Tibial nerve (tissue), 4 donors: ENCODE measurements around the gene TXN. TPM values are rescaled to one million over a fixed set of nuclear protein-coding genes. Genes with fewer than 3 reads are reported as not detected.

Experiments
- DNase-seq, 2 donors: peaks; one replicate each; pipeline ENCODE4 v3.0.0-alpha.2; 2019; ENCODE audit warnings: low spot score in 2 of 2
- H3K27ac ChIP-seq, 4 donors: fragments of 200-600 bp; sonication (generic) in 3 of 4; one replicate each; pipeline ENCODE4 v1.5.1; 2017 to 2019; ENCODE audit warnings: mild to moderate bottlenecking in 1 of 4
- H3K27me3 ChIP-seq, 2 donors: fragments of 200-600 bp; sonication (generic) in 1 of 2; one replicate each; pipeline versions ENCODE4 v1.5.1 to v1.6.0; 2017 to 2019
- H3K36me3 ChIP-seq, 3 donors: fragments of 200-600 bp; sonication (generic); one replicate each; pipeline ENCODE4 v1.5.1; 2018 to 2019
- H3K4me1 ChIP-seq, 4 donors: fragments of 200-600 bp; sonication (generic) in 3 of 4; one replicate each; pipeline ENCODE4 v1.5.1; 2017 to 2019
- H3K4me3 ChIP-seq, 4 donors: fragments of 200-600 bp; sonication (generic) in 3 of 4; one replicate each; pipeline ENCODE4 v1.5.1; 2017 to 2019; ENCODE audit warnings: mild to moderate bottlenecking in 1 of 4, moderate library complexity in 1 of 4
- H3K9me3 ChIP-seq, 4 donors: fragments of 200-600 bp; sonication (generic) in 3 of 4; one replicate each; pipeline ENCODE4 v1.5.1; 2017 to 2019
- EP300 ChIP-seq, 2 donors: sonication (generic); formaldehyde crosslinking; IDR thresholded peaks; one replicate each; pipeline ENCODE4 v1.6.1; 2017; ENCODE audit warnings: antibody characterized with exemption in 2 of 2, mild to moderate bottlenecking in 1 of 2
- POLR2A ChIP-seq, 2 donors: fragments of 450-650 bp; IDR thresholded peaks; one replicate each; pipeline ENCODE4 v1.6.1; 2017; ENCODE audit warnings: antibody characterized with exemption in 2 of 2, mild to moderate bottlenecking in 2 of 2, moderate library complexity in 2 of 2
- WGBS, 2 donors: methylation state at CpG; one replicate each; pipeline ENCODE4 v1.1.5; 2018; 5-methylcytosine and 5-hydroxymethylcytosine counted together
- total RNA-seq, 4 donors: library from RNA; depleted of rRNA; stranded (reverse); fragments of >200 nt; gene quantifications; one replicate each; pipeline ENCODE4 v1.1.0, GENCODE V29; 2016
- TF ChIP-seq, protein P1 (sequence below), 5 experiments: fragments of 200-600 bp in 3 of 5; fragments of 450-650 bp in 2 of 5; sonication (generic) in 3 of 5; IDR thresholded peaks; one replicate each; pipeline ENCODE4 v1.5.1; 2016 to 2019; ENCODE audit warnings: antibody characterized with exemption in 5 of 5, mild to moderate bottlenecking in 3 of 5, moderate library complexity in 2 of 5

Gene TXN
- total RNA-seq, 4 donors from 2014 or later: 65.3 to 164 (median 151) TPM

DNA sequence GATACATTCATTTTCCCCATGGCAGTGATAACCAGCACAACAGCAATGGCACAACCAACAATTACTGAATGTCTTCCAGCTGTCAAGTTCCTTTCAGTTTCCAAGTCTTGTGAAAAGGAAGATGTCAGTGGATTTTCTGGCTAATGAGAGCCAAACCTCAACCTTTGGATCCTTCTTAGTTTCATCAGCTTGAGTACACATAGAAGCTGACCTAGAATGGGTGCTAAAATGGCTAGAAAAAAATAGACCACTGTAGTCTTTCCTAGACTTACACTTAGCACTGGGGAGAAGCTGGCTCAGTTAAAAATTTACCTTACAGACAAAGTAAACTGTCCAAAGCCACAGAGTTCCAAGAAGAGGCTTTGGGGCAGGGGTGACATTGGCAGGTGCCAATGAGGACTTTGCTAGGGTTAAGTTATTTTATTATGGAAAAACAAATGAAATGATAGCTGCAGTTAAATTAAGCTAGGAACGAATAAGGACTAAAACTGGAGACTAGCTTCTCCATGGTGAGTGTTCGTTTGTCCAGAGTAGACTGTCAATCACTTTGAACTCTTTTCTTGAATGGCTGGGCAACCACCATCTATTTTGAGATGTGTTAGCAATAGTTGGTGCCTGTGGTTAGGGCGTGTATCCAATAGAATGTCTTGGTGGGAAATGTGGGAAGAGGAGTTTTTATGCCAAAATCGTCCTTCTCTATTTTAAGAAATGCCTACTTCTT is 25.9 kb upstream of the TXN start:
- no peak for DNase-seq
- WGBS, 2 donors: 54 to 67% methylated on average over 4 of the region's 4 CpGs
- no peaks in the 10 kb centered on the region for H3K4me1 ChIP-seq
- H3K27ac ChIP-seq: no peak overlapping the region
- H3K36me3 ChIP-seq: no peaks in the 10 kb centered on the region
- no peaks in the 10 kb centered on the region for H3K9me3 ChIP-seq
- no peak overlapping the region for H3K4me3 ChIP-seq
- no peaks in the 10 kb centered on the region for H3K27me3 ChIP-seq
- no peak for TF ChIP-seq EP300 (IDR thresholded peaks at IDR 0.05)
- TF ChIP-seq, protein P1, sequence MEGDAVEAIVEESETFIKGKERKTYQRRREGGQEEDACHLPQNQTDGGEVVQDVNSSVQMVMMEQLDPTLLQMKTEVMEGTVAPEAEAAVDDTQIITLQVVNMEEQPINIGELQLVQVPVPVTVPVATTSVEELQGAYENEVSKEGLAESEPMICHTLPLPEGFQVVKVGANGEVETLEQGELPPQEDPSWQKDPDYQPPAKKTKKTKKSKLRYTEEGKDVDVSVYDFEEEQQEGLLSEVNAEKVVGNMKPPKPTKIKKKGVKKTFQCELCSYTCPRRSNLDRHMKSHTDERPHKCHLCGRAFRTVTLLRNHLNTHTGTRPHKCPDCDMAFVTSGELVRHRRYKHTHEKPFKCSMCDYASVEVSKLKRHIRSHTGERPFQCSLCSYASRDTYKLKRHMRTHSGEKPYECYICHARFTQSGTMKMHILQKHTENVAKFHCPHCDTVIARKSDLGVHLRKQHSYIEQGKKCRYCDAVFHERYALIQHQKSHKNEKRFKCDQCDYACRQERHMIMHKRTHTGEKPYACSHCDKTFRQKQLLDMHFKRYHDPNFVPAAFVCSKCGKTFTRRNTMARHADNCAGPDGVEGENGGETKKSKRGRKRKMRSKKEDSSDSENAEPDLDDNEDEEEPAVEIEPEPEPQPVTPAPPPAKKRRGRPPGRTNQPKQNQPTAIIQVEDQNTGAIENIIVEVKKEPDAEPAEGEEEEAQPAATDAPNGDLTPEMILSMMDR (IDR thresholded peaks at IDR 0.05): no peak
- TF ChIP-seq POLR2A (IDR thresholded peaks at IDR 0.05): no peak

DNA sequence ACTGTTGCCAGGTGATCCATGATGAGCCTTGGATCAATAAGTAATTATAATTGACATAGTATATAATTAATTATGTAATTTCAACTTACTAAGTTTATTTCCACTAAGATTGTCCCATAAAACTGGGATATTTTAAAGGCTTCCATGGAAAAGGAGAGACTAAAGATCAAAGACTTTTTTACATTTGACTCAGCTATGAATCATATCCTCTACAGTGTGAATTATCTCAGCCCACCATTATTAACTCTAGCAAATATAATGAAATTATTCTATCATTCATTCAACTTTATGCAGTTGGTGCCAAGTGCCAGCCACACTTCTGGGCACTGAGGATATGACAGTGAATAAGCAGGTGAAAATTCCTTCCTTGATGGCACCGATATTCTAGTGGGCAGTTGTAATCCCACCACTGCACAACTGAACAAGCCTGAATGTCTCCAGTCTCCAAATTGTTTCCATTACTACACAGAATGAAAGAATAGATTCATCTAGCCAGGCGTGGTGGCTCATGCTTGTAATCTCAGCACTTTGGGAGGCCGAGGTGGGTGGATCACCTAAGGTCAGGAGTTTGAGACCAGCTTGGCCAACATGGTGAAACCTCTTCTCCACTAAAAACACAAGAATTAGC is 21.9 kb upstream of the TXN start:
- DNase-seq: no peak
- TF ChIP-seq, protein P1 (IDR thresholded peaks at IDR 0.05): no peak
- no peak for TF ChIP-seq EP300 (IDR thresholded peaks at IDR 0.05)
- no peak for TF ChIP-seq POLR2A (IDR thresholded peaks at IDR 0.05)
- Histone ChIP-seq H3K9me3 (no peaks in the 10 kb centered on the region), H3K27ac (no peak overlapping the region), H3K36me3 (no peaks in the 10 kb centered on the region), H3K4me3 (no peak overlapping the region), H3K27me3 (no peaks in the 10 kb centered on the region), H3K4me1 (no peaks in the 10 kb centered on the region)
- WGBS, 2 donors: 59 to 70% methylated on average over 3 of the region's 3 CpGs

DNA sequence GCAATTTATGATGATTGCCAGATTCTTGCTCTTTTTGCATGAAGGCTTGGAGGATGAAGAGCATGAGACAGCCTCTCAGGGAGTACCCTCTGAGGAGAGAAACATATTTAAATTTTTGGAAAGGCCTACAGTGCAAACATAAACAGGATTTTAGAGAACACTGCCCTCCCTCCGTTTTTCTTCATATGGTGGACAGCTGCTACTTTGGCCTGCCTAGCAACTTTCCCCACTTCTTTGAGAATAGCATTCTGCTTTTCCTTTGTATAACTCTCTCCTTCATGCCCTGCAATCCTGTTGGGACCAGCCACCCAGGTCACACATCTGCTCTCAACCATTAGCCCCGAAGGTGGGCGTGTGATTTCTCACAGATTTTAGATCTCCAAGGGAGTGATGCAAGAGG is 20.5 kb upstream of the TXN start:
- Histone ChIP-seq H3K36me3 (no peaks in the 10 kb centered on the region), H3K9me3 (no peaks in the 10 kb centered on the region), H3K27me3 (no peaks in the 10 kb centered on the region), H3K4me1 (no peaks in the 10 kb centered on the region), H3K27ac (no peak overlapping the region), H3K4me3 (no peak overlapping the region)
- TF ChIP-seq EP300 (IDR thresholded peaks at IDR 0.05) (no peak), POLR2A (IDR thresholded peaks at IDR 0.05) (no peak)
- TF ChIP-seq, protein P1 (IDR thresholded peaks at IDR 0.05): no peak
- 50 to 68% methylated on average over 3 of the region's 3 CpGs for WGBS, 2 donors
- no peak for DNase-seq

DNA sequence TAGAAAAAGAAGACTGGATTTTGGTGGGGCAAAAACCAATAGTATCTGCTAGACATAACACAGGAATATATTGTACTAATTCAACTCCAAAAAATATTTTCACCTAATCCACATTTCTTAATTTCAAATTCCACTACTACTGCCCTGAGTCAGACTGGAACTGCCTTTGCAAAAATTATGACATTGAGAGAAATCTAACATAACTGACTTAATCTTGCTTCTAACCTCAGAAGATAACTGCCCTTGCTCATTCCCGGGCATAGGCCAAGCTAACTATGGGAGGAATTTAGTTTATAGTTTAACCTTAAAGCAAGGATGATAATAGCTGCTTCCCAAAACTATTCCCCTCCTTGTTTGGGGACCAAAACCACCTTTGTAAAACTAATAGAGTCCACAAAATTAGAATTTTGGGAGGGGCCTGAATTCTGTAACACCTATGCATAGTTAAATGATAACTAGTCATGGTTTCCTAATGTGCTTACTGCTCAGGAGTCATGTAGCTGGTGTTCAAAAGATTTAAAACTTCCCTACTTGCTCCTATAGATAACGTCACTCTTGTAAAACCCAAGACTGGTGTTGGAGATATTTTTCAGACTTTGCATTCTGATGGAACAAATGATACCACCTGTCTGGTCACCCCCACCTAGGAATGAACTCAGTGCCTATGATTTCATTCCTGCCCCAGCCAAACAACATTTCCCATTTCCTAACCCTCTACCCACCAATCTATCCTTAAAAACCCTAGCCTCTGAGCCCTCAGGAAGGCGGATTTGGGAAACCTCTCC is 14.1 kb upstream of the TXN start:
- H3K4me1 ChIP-seq: no peaks in the 10 kb centered on the region
- no peaks in the 10 kb centered on the region for H3K27me3 ChIP-seq
- 85 to 91% methylated on average over 3 of the region's 3 CpGs for WGBS, 2 donors
- no peak overlapping the region for H3K4me3 ChIP-seq
- TF ChIP-seq, protein P1 (IDR thresholded peaks at IDR 0.05): no peak
- TF ChIP-seq EP300 (IDR thresholded peaks at IDR 0.05) (no peak), POLR2A (IDR thresholded peaks at IDR 0.05) (no peak)
- DNase-seq: no peak
- H3K36me3 ChIP-seq: no peaks in the 10 kb centered on the region
- no peaks in the 10 kb centered on the region for H3K9me3 ChIP-seq
- no peak overlapping the region for H3K27ac ChIP-seq

DNA sequence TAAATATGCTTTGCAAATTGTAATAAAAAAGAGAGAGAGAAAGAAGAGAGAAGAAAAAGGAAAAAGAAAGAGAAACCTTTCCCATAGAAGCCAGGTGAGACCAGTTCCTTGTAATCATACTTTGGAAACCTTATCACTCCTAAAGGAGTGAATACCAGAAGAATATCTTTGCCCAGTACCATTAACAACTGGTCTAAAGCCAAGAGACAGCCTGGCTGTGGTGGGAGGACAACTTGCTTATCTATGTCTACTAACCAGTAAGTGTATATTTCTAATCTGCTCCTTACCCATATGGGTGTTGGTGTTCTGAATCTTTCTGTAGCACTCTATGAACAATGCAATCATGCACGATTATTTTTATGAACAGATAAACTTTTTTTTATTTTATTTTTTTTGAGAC is 10.5 kb upstream of the TXN start:
- no peaks in the 10 kb centered on the region for H3K9me3 ChIP-seq
- H3K4me3 ChIP-seq: no peak overlapping the region
- H3K27me3 ChIP-seq: no peaks in the 10 kb centered on the region
- no peak for DNase-seq
- H3K4me1 ChIP-seq: no peaks in the 10 kb centered on the region
- TF ChIP-seq, protein P1 (IDR thresholded peaks at IDR 0.05): no peak
- TF ChIP-seq EP300 (IDR thresholded peaks at IDR 0.05) (no peak), POLR2A (IDR thresholded peaks at IDR 0.05) (no peak)
- 46 to 73% methylated on average over 1 of the region's 1 CpG for WGBS, 2 donors
- no peak overlapping the region for H3K27ac ChIP-seq
- no peaks in the 10 kb centered on the region for H3K36me3 ChIP-seq
